Pancreas (tissue), 10 donors: Measurements from ENCODE around the gene DHDDS. TPM values are rescaled to one million over a fixed set of nuclear protein-coding genes. Genes with fewer than 3 reads are reported as not detected.

Experiments
- ATAC-seq, 4 donors: fragments of 200-7000 bp; cut with Tn5 transposase; one replicate each; pipeline versions ENCODE4 v1.8.0 to v1.9.1; 2020; ENCODE audit warnings: mild to moderate bottlenecking in 4 of 4, moderate library complexity in 4 of 4
- DNase-seq, 6 donors: peaks; one replicate each; pipeline ENCODE4 v3.0.0-alpha.2; 2020
- FAIRE-seq: peaks from 2 replicates; lab custom pipeline; 2012; peaks lifted over from hg19 to GRCh38; lab: Jason Lieb, UNC
- H3K27ac ChIP-seq, 4 donors: fragments of 200-600 bp; sonication (generic); 1 replicate in 3 of 4; 2 replicates in 1 of 4; pipeline versions ENCODE4 v1.5.0 to v1.8.0; 2020
- H3K27me3 ChIP-seq, 4 donors: fragments of 200-600 bp; one replicate each; pipeline ENCODE4 v1.8.0; 2021
- H3K36me3 ChIP-seq, 3 donors: fragments of 200-600 bp; sonication (generic) in 1 of 3; one replicate each; pipeline versions ENCODE4 v1.5.0 to v1.8.0; 2020 to 2021
- H3K4me1 ChIP-seq, 3 donors: fragments of 200-600 bp; one replicate each; pipeline ENCODE4 v1.8.0; 2021
- H3K4me3 ChIP-seq, 4 donors: fragments of 200-600 bp; sonication (generic) in 2 of 4; one replicate each; pipeline versions ENCODE4 v1.5.0 to v1.8.0; 2020 to 2021
- H3K9me3 ChIP-seq, 4 donors: fragments of 200-600 bp; one replicate each; pipeline ENCODE4 v1.8.0; 2021
- WGBS, 2 donors: extraction: QIAGEN DNeasy Blood & Tissue Kit; methylation state at CpG; one replicate each; pipeline ENCODE4 v1.1.7; 2013; 5-methylcytosine and 5-hydroxymethylcytosine counted together
- intact Hi-C, 3 donors: fragments of 100-400 bp; cut with DNase I; formaldehyde crosslinking; loops; one replicate each; pipeline versions ENCODE4 v1.11.1 to v1.14.2; 2022
- polyA plus RNA-seq, 2 donors: library from polyadenylated mRNA; stranded (reverse); fragments of 200-250 nt; gene quantifications; one replicate each; pipeline ENCODE4 v1.2.3, GENCODE V29; 2013
- total RNA-seq, 6 donors: library from RNA; stranded (reverse); fragmentation: NEBNext Ultra II Directional in 4 of 6; extraction: Animal tissue kit (Norgen Biotek cat#: 25700) in 4 of 6; gene quantifications; one replicate each; pipeline versions ENCODE4 v1.2.1 to v1.2.4, GENCODE V29; 2021 to 2023
- TF ChIP-seq, protein P1 (sequence below), 4 donors: fragments of 200-600 bp; sonication (generic) in 3 of 4; IDR thresholded peaks; one replicate each; pipeline versions ENCODE4 v1.5.0 to v1.8.0; 2021; ENCODE audit warnings: antibody characterized with exemption in 4 of 4
- donor health status: healthy with polysubstance abuse.
- donor health status: DM: no; HTN: no; CAD: no; lungs with moderate emphysema.
- donor health status: DM: no; HTN: no; CAD: no.
- donor health status: control.
- donor health status: control.
- donor health status: Bipolar disorder and iron deficiency.
- donor health status: DM: yes; HTN: yes; CAD: no.
- donor health status: DM: no; HTN: no; CAD: no.
- donor health status: DM: no; HTN: no; CAD: no.
- donor health status: DM: yes; HTN: yes; CAD: no.

Gene DHDDS
- total and polyA plus RNA-seq, 8 donors: 15.0 to 24.5 (median 19.8) TPM

DNA sequence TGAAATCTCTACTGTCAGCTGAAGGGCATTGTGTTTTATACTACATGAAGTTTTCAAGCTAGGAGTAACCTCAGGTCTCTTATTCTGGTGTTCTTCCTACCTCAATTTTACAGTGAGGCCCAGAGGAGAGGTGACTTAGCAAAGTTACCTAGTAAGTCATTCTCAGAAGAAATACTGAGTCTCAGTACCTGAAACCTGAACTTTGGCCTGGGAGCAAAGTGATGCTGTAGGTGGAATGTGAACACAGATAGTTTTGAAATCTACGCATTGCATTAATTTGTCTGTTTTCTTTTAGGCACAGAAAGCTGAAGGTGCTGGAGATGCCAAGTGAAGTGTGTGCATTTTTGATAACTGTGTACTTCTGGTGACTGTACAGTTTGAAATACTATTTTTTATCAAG is 42.7 kb downstream of the DHDDS start:
- intact Hi-C loops: no loop called here
- TF ChIP-seq, protein P1, sequence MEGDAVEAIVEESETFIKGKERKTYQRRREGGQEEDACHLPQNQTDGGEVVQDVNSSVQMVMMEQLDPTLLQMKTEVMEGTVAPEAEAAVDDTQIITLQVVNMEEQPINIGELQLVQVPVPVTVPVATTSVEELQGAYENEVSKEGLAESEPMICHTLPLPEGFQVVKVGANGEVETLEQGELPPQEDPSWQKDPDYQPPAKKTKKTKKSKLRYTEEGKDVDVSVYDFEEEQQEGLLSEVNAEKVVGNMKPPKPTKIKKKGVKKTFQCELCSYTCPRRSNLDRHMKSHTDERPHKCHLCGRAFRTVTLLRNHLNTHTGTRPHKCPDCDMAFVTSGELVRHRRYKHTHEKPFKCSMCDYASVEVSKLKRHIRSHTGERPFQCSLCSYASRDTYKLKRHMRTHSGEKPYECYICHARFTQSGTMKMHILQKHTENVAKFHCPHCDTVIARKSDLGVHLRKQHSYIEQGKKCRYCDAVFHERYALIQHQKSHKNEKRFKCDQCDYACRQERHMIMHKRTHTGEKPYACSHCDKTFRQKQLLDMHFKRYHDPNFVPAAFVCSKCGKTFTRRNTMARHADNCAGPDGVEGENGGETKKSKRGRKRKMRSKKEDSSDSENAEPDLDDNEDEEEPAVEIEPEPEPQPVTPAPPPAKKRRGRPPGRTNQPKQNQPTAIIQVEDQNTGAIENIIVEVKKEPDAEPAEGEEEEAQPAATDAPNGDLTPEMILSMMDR (IDR thresholded peaks at IDR 0.05): no peak
- FAIRE-seq (no peak), DNase-seq (no peak), ATAC-seq (no peak)
- H3K27me3 ChIP-seq: no peaks in the 10 kb centered on the region
- WGBS, 2 donors: 95% methylated on average over 1 of the region's 1 CpG
- H3K4me3 ChIP-seq: no peak overlapping the region
- H3K4me1 ChIP-seq: peaks cover 7 to 23% (median 10%) of the 10 kb centered on the region in 3 donors
- no peak overlapping the region for H3K27ac ChIP-seq
- no peaks in the 10 kb centered on the region for H3K9me3 ChIP-seq
- H3K36me3 ChIP-seq: peaks cover 0 to 39% (median 10%) of the 10 kb centered on the region in 3 donors

DNA sequence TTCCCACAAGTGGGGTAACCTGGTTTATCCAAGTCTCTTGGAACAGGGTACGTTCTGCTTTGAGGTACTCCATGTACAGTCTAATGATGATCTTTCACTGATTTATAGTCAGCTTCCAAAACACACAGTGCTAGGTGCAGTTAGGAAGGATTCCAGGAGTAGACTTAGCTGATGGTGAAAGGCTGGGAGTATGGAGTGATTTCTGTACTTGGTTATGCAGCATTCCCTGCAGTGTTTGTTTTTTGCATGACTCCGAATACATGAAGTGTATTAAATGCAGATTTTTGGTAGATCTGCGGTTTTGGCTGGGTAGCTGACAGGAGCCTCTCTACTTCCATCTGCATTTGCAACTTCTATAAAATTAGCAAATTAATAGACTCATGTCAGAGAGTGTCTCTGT is 43.9 kb downstream of the DHDDS start:
- Histone ChIP-seq H3K4me3 (no peak overlapping the region), H3K27me3 (no peaks in the 10 kb centered on the region), H3K27ac (no peak overlapping the region), H3K4me1 (peaks cover 7 to 22% (median 10%) of the 10 kb centered on the region in 3 donors), H3K9me3 (no peaks in the 10 kb centered on the region), H3K36me3 (peaks cover 0 to 39% (median 10%) of the 10 kb centered on the region in 3 donors)
- TF ChIP-seq, protein P1 (IDR thresholded peaks at IDR 0.05): no peak
- DNase-seq (no peak), FAIRE-seq (no peak), ATAC-seq (no peak)
- intact Hi-C loops: no loop called here
- WGBS, 2 donors: 88 to 93% methylated on average over 3 of the region's 3 CpGs

DNA sequence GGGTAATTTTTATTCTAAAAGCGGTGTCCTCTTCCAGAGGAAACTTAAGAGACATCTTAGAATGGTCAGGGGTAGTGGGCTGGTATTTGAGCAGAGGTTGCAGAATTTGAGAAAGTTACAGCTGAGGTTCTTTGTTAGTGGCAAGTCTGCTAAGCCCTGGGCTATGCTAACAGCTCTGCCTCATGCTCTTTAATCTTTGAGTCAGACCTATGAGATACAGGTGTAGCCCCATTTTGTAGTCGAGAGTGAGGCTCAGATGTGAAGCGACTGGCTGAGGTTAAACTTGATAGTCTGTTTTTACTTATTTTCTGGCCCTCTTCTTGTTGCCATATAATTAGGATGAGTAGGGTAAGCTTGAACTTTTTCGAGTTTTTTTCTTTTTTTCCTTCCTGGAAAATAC is 44.8 kb downstream of the DHDDS start:
- intact Hi-C loops: no loop called here
- DNase-seq: no peak
- TF ChIP-seq, protein P1 (IDR thresholded peaks at IDR 0.05): no peak

DNA sequence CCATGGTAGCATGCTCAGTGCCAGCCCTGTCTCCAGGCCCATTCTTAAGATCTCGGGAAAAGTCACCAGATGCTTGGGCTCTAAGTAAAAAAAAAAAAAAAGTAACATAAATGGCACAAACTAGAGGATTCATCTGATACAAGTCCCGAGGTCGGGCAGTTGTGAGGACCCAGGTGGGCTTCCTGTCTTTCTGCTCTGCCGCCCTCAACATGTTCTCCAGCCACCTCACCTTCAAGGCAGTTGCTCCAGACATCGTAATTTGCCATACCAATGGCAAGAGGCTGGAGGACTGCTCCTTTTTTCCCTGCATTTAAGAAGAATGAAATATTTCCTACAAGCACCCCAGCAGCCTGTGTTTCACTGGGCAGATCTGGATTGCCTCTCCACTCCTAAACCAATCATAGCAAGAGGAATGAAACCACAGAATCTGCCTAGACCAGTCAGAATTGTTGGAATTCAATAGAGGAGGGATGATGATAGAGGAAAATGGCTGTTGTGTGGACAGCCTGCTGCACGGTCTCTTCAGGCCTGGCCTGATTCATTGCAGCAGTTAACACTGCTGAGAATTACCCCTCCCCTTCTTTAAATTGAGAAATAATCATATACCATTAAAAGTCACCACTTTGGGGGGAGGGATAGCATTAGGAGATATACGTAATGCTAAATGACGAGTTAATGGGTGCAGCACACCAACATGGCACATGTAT is 45.5 kb downstream of the DHDDS start:
- WGBS, 2 donors: 80 to 82% methylated on average over 8 of the region's 8 CpGs
- no peak for FAIRE-seq
- peaks cover 0 to 39% (median 10%) of the 10 kb centered on the region in 3 donors for H3K36me3 ChIP-seq

More for the DNA sequence above, 44.8 kb downstream of the DHDDS start:
- ATAC-seq (no peak), FAIRE-seq (no peak)
- Histone ChIP-seq H3K27ac (no peak overlapping the region), H3K36me3 (peaks cover 0 to 39% (median 10%) of the 10 kb centered on the region in 3 donors), H3K9me3 (no peaks in the 10 kb centered on the region), H3K4me1 (peaks cover 7 to 17% (median 10%) of the 10 kb centered on the region in 3 donors), H3K4me3 (no peak overlapping the region), H3K27me3 (no peaks in the 10 kb centered on the region)
- 86 to 94% methylated on average over 4 of the region's 4 CpGs for WGBS, 2 donors

More for the DNA sequence above, 45.5 kb downstream of the DHDDS start:
- no peaks in the 10 kb centered on the region for H3K9me3 ChIP-seq
- intact Hi-C loops: no loop called here
- DNase-seq (no peak), ATAC-seq (no peak)
- TF ChIP-seq, protein P1 (IDR thresholded peaks at IDR 0.05): no peak
- no peak overlapping the region for H3K4me3 ChIP-seq
- peaks cover 7 to 17% (median 10%) of the 10 kb centered on the region in 3 donors for H3K4me1 ChIP-seq
- H3K27me3 ChIP-seq: no peaks in the 10 kb centered on the region
- H3K27ac ChIP-seq: no peak overlapping the region
